Measurements from ENCODE around the gene SNIP1.
"Not testable (repeated sequence)": the region's sequence is repeated elsewhere in the genome, so short reads cannot be mapped to it uniquely, and the experiment has no call there.

The SNIP1 gene

DNA sequence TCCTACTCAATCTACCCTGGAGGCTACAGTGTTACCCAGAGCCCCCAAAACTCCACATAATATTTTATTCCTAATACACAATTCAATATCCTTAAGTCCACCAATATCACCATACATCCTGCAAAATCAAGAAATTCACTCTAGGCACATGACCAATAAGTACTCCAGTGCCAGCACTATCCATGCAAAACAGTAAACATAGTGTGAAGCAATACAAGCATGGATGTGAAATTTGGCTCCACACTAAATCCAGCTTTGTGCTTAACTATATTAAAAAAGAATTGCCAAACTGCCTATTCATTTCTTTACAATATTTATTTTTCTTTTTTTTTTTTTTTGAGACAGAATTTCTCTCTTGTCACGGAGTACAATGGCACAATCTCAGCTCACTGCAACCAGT is 36.5 kb downstream of the SNIP1 start:
- TF ChIP-seq, protein P1, sequence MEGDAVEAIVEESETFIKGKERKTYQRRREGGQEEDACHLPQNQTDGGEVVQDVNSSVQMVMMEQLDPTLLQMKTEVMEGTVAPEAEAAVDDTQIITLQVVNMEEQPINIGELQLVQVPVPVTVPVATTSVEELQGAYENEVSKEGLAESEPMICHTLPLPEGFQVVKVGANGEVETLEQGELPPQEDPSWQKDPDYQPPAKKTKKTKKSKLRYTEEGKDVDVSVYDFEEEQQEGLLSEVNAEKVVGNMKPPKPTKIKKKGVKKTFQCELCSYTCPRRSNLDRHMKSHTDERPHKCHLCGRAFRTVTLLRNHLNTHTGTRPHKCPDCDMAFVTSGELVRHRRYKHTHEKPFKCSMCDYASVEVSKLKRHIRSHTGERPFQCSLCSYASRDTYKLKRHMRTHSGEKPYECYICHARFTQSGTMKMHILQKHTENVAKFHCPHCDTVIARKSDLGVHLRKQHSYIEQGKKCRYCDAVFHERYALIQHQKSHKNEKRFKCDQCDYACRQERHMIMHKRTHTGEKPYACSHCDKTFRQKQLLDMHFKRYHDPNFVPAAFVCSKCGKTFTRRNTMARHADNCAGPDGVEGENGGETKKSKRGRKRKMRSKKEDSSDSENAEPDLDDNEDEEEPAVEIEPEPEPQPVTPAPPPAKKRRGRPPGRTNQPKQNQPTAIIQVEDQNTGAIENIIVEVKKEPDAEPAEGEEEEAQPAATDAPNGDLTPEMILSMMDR (IDR thresholded peaks at IDR 0.05; ENCODE audit: low read depth, low read length, missing control alignments), result no peak
- DNase-seq (ENCODE audit: extremely low read depth, low read depth), result no peak
- no peak overlapping the region for H3K4me3 ChIP-seq (replicated peaks; ENCODE audit: low read depth, low read length)

DNA sequence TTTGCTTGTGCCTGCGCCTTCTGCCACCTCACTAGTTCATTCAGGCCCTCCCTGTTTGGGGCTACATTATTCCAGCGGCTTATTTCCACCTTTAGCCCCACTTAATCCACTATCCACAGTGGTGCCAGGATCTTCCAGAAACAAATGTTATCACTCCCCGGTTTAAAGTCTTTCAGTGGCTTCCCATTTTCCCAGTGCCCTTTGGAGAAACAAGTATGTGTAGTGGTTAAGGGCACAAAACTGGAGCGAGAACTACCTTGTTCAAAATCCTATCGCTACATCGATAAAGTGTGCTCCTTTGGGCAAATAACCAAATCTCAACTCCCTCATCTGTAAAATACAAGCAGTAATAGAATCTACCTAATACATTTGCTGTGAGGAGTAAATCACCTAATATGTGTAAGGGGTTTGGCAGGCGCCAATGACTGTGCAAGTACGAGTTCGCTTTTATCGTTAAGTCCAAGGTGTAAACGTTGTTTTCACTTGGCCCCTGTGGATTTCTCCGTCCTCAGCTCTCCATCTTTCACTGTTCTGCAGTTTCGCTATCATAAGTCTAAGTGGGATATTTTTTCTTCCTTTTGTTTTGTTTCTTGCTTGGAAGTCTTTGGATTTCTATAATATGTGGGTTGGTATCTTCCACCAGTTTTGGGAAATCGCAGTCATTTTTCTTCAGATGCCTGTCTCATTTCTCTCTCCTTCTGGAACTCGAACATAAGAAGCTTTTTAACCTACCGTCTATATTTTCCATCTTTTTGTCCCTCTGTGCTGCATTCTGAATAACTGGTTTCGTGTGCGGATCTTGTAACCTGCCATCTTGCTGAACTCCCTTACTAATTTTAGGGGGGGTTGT is 38.7 kb downstream of the SNIP1 start:
- DNase-seq (ENCODE audit: extremely low read depth, low read depth), result no peak
- TF ChIP-seq, protein P1 (IDR thresholded peaks at IDR 0.05; ENCODE audit: low read depth, low read length, missing control alignments), result no peak
- H3K4me3 ChIP-seq (replicated peaks; ENCODE audit: low read depth, low read length), result peak overlapping the region; percentile 61

DNA sequence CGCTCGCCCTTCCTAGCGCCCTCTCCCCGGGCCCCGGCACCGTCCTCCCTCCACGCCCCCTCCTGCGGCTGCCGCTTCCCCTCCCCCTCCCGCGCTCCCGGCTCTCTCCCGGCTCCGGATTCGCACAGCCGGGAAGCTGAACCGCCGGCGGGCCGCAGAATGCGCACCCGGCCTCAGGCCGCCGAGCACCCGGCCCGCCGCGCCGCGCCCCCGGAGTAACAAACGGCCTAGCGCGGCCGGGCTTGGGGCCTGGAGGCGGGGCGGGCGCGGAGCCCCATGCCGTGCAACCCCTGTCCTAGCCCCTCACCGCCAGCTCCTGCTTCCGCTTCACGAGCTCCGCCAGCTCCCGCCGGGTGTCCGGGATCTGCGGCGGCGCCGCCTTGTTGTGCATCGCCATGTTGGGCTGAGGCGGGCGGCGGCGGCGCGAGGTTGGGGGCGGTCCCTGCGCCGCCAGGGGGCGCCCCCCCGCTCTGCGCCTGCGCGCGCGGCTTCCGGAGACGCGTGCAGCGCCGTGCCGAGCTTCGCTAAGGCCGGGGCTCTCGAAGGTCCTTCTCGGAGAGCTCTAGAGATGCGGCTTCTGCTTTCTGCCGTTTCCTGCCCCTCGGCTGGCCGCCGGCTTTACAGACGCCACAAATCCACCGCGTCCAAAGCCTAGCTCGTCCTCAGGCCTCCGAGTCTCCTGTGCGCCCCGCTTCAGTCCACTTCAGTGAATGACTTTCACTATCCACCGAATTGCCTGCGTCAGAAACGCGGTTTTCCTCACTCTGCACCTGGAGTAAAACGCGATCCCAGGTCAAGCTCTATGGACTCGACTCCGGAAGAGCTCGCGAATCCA is 39.5 kb downstream of the SNIP1 start, which contains the start of gene MEAF6:
Gene MEAF6, minus strand, starts transcription at position 417 of the 835 bp plus-strand sequence. Its CDS starts 20 bp downstream, at position 397.
- peak within 1 kb of the TSS; percentile 61 for H3K4me3 ChIP-seq (replicated peaks; ENCODE audit: low read depth, low read length)
- TF ChIP-seq, protein P1 (IDR thresholded peaks at IDR 0.05; ENCODE audit: low read depth, low read length, missing control alignments), result peak; percentile 45
- DNase-seq (ENCODE audit: extremely low read depth, low read depth), result peak; percentile 37

DNA sequence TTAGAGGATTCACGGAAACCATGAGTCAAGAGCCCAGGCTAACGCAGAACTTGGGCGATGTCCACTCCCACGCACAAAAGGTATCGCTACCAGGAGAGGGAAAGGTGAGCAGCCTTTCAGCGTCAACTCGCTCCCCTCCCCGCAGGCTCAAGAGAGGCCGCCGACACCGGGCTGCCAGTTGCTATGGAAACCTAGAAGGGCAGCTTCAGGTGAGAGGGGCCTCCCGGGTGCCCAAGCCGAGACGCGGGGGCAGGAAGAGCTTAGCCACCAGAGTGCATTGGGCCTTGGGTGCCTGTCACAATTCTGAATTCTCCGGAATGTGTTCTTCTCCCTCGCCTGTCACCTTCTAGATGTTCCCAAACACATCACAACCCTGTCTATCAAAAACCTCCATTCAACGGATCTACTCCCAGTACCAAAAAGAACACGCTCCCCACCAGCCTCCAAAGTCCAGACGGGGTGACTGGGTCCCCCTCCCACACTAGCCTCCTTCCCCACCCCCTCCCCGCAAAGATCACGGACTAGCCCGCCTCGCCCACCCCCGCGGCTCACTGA is 40.2 kb downstream of the SNIP1 start:
- TF ChIP-seq, protein P1 (IDR thresholded peaks at IDR 0.05; ENCODE audit: low read depth, low read length, missing control alignments), result no peak
- DNase-seq (ENCODE audit: extremely low read depth, low read depth), result no peak
- H3K4me3 ChIP-seq (replicated peaks; ENCODE audit: low read depth, low read length), result peak overlapping the region; percentile 61

DNA sequence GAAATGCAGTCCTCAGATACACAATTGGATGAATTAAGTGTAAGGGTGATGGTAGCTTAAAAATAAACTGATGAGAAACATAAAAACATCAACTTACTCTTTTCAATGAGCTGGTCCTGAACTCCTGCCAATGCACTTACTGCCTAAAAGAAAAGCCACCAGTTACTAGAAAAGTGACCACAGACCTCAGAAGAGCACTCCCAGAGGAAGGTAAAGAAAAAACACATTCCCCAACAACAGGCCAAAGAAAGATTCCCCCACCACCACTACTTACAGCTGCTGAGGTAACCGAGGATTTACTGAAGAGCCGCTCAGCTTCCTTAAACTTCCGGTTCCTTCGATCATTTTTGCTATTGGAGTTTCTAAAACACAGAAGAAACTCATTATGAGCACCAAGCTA is 44.9 kb downstream of the SNIP1 start:
- peak; percentile 20 for DNase-seq (ENCODE audit: extremely low read depth, low read depth)
- H3K4me3 ChIP-seq (replicated peaks; ENCODE audit: low read depth, low read length), result no peak overlapping the region
- TF ChIP-seq, protein P1 (IDR thresholded peaks at IDR 0.05; ENCODE audit: low read depth, low read length, missing control alignments), result peak; percentile 8

DNA sequence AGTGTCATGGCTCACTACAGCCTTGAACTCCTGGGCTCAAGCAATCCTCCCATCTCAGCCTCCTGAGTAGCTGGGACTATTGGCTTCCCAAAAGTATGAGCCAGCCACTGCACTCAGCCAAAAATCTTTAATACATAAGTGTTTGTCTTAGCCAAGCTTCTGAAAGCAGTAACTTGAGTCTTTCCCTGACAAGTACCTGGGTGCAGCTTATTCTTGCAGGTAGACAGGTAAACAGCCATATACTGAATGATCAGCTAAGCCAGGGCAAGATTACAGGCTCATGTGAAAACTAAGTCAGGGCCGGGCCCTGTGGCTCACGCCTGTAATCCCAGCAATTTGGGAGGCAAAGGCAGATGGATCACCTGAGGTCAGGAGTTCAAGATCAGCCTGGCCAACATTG is 47.4 kb downstream of the SNIP1 start:
- DNase-seq (ENCODE audit: extremely low read depth, low read depth), result no peak
- H3K4me3 ChIP-seq (replicated peaks; ENCODE audit: low read depth, low read length), result no peak overlapping the region
- TF ChIP-seq, protein P1 (IDR thresholded peaks at IDR 0.05; ENCODE audit: low read depth, low read length, missing control alignments), result no peak

DNA sequence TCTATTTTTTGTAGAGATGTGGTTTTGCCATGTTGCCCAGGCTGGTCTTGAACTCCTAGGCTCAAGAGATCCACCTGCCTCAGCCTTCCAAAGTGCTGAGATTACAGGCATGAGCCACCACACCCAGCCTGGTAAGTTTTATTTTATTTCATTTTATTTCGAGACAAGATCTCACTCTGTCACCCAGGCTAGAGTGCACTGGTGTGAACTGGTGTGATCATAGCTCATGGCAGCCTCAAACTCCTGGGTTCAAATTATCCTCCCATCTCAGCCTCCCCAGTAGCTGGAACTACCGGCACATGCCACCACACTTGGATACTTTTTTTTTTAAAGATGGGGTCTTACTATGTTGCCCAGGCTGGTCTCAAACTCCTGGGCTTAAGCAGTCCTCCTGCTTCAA is 51.3 kb downstream of the SNIP1 start:
- H3K4me3 ChIP-seq (replicated peaks; ENCODE audit: low read depth, low read length); DNase-seq (ENCODE audit: extremely low read depth, low read depth): not testable (repeated sequence)
